ENCODE results near the gene BNC2.

BNC2 gene

DNA sequence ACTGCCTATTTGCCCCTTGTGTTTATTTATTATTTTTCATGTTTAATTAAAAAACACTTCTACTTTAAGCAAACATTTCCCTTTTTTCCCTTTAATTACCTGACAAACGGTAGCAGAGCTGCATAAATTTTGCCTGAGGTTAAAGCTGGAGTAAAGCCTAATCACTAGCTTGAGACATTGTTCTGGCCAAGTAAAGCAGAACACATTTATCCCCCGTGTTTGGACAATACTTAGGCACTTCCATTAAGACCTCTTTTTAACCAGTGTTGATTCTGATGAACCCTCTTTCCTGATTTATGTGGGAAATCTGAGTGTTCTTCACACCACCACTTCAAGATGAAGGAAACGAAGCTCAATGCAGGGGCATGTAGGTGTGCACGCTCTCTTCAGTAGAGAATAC is 54.5 kb downstream of the BNC2 start:
- no peak for DNase-seq (ENCODE audit: low read depth in 2 of 2)

DNA sequence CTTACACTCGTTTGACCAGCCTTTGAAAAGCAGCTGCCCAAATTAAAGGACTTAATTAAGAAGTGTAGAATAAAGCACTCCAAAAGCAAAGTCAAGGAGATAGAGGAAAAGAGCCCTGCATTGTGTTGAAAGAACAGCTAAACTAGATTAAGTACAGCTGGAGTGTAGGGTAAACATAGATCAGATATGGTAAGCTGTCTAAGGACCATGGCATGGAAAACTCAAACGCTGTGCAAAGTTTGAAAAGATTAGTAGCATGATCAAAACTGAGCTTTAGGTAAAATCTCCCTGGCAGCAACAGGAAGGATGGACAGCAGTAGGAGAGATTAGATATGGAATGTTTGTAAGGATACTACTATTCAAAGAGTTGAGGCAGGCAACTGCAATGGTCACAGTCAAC is 55.4 kb downstream of the BNC2 start:
- no peak for DNase-seq (ENCODE audit: low read depth in 2 of 2)

DNA sequence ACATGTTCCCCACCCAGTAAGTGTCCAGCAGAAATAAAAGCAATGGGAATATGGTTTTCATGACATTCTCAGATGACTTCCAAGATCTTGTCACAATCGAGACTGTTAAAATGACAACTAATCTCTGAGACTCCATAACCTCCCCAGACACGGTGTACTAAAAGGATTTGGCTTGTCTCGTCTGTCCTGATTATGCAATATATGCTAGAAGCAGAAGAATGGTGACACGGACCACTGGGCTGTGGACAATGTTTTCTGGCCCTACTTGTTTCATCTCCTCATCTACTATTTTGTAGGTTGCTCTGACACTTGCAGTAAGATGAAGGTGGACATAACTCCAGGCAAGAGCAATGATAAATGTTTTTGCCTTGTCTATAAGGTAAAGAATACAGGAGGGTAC is 56.6 kb downstream of the BNC2 start:
- no peak for DNase-seq (ENCODE audit: low read depth in 2 of 2)

DNA sequence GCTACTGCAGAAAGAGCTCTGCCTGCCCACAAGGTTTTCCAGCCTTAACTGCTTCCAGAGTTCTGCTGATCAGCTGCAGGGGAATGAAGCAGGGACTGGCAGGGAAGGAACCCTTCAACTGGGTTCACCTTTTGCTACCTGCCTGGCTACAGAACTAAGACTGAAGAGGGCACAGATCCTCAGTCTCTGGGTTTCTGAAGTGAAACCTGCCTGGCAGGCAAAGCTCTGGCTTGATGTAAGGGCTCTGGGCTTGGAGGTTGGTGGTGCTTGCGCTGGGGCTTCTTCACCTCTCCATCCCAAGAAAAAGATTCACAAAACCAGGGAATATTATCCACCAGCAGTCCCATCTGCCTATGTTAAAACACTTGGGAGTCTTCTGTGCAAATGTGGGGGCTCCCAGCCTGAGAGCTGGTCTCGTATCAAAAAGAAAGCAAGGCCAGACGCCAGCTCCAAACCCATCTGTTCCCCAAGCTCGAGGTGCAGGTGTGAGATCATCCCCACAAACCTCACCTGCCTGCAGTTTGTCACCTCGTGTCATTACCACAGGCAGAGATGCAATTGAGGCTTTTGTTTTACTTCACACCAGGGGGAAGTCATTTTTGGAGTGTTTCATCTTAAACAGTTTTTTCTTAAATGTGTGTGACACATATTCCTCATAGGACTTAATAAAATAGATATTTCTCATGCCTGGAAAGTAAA is 58.3 kb downstream of the BNC2 start:
- no peak for DNase-seq (ENCODE audit: low read depth in 2 of 2)

DNA sequence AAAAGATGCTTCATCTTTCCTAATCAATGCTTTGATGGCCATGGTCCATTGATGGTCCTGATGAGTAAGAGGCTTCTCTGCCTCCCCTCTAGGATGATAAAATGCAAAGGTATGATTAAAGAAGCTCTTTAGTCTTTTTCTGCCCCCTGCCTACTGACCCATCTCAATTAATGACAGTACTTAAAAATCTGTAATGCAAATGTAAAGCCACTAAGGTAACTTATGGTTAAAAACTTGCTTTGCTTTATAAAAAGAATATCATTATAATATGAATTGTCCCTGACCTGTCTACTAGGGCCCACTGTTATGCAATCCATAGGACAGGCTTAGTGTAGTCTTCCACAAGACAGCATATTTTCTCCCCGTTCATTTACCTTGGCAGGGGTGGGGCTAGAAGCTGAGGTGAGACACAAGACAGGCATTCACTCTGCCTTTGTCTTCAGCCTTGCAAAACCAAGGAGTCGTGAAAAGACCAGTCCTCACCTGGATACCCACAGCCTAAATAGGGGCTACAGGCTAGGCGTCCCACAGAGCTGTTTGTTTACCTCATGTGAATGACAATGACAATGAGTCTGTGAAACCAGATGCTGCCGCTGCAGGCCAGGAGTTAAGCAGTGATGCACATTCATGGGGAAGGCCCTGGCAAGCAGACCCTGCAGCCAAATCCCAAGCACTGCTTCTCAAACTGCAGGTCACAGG is 60.4 kb downstream of the BNC2 start:
- DNase-seq (ENCODE audit: low read depth in 2 of 2), result no peak

DNA sequence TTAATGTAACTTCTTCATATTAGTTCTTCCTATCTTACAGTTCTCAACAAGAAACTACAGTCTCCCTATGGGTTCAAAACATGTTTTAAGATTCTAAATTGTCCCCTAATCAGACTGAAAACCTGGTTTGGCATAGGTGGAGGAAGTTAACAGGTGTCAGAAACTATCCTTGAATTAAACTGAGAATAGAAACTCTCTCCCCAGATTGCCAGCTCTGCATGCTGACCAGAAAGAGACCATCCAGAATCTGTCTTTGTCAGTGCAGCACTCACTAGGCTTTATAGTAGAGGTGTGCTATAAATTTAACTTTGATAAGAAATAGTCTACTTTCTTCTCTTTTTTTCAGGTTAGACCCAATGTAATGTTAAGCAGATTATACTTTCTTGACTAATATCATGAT is 63.8 kb downstream of the BNC2 start:
- no peak for DNase-seq (ENCODE audit: low read depth in 2 of 2)

DNA sequence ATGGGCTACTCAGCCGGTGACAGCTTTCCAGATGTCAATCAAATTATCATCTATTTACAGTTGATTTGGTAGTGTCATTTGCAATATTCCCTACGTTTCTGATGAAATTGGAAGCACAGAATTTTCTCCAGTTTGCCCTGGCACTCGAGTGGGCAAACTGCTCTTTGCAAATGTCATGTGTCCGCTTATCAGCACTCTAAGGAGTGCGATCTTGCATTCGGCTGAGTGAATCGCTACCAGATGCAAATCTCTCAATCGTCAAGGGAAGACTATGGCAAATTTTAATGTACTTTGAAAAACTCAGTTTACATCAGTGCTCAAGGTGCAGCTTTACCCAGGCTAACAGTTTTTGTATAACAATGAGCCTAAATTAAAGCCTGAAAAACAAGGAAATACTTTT is 66.8 kb downstream of the BNC2 start:
- DNase-seq (ENCODE audit: low read depth in 2 of 2), result no peak

DNA sequence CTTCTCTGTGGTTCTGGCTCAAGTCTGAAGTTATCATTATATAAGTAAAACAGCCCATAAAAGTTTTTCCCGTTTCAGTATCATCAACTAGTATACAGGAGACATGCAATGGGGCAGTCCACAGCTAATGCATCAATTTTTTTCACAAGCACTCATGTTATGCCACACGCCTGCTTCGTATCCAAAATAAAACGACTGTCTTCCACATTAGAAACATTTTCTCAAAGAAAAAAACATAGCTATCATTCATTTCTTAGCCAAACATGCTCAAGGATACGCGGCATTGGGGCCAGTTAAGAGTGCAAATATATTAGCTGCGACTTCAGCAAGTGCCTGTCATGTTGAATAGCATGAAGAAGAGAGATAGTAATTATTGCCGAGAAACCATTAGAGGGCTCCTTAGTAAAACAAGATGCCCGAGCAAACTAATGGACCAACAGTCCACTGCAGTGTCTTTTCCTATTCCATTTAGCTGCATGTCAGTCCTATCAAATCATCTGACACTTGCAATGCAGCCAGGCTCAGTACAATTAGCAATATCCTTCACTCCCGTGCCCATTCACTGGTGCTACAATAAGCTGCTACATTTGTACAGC is 68.5 kb downstream of the BNC2 start:
- DNase-seq (ENCODE audit: low read depth in 2 of 2), result no peak

DNA sequence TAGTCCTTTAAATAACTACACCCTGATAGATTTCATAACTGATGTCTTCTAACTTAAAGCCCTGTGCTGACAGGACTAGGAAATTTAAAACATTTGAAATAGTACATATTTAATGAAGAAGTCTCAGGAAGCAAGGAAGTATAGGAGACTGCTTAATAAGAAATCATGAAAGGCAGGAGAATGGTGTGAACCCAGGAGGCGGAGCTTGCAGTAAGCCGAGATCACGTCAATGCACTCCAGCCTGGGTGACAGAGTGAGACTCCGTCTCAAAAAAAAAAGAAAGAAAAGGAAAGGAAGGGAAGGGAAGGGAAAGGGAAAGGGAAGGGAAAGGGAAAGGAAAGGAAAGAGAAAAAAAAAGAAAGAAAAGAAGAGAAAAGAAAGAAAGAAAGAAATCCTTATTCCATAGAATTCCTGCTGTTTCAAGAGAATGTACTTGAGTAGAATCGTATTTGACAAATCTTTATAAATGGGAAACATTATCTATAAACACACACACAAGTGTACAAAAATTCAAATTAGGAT is 74.1 kb downstream of the BNC2 start:
- no peak for DNase-seq (ENCODE audit: low read depth in 2 of 2)

DNA sequence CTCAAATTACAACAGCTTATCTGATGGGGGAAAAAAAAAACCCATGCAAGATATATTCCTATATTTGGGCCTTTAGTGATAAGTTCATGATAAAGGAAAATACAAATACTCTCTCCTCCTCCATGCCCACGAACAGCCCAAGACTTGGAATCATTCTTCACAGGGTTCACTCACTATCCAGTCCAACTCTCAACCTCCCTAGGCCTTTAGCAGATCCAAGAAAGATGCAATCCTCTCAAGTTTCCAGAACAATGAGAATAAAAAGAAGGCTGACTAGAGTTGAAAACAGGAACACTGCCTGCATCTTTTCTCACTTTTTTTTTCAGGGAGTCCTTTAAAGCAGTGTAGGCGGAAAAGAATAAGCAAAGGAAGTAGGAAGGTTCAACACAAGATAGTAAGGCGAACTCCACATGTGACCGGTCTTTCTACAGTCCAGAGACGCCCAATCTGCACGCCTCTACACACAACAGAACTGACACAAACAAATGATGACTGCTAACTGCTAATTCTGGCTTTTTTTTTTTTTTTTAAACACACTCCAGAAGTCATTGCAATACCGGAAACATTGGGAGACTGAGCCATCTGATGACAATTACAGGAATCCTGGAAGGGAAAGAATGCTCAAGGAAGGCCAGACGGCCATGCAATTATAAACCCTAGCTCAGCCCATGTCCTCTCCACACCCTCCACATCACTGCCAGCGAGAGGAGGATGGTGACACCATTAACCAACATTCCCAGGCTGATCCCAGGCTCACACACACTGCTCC is 75.4 kb downstream of the BNC2 start:
- DNase-seq (ENCODE audit: low read depth in 2 of 2), result no peak

DNA sequence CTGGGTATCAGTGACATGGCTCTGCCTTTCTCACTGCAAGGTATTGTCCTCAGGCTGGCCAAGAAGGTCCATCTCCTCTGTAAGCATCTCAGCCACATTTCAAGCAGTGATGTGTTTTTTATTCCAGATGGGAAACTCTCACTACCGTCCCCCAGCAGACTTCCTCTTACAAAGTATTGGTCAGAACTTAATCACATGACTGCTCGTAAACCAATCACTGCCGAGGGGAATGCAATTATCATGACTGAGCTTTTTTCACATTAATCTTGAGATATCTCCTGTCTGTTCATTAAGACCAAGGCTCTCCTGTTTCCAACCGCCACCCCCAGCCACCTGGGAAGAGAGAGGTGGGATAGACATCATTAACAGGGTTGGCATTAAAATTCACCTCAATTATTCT is 76.4 kb downstream of the BNC2 start:
- DNase-seq (ENCODE audit: low read depth in 2 of 2), result no peak

DNA sequence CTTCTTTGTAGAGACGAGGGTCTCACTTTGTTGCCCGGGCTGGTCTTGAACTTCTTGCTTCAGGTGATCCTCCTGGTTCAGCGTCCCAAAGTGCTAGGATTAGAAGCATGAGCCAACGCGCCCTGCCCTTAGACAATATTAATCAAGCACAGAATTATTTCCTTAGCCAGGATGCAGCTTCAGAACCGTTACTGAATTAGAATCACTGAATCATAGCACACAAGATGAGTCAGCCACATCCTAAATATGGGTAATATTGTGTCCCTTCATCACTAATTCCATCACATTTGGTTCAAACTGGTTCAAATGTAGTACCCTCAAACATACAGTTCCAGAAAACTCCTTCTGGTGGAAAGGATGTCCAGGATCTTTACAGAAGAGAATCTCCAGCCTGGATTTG is 82.7 kb downstream of the BNC2 start:
- no peak for DNase-seq (ENCODE audit: low read depth in 2 of 2)

DNA sequence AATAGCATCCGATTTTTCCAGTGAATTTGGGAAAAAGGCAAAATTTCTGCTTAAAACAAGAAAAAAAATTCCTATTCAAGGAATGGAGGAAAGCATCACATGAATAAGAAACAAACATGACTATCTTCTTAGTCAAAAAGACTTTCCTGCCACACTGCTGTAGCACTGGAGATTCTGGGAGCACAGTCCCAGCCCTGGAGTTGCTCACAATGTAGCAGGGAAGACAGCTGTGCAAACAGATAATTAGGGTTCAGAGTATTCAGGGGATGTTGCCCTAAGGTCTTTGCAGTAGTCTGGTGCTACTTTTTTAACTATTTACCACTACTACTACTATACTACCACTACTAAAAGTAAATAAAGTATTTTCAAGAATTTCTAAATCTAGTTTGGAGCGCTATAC is 86.5 kb downstream of the BNC2 start:
- DNase-seq (ENCODE audit: low read depth in 2 of 2), result no peak

DNA sequence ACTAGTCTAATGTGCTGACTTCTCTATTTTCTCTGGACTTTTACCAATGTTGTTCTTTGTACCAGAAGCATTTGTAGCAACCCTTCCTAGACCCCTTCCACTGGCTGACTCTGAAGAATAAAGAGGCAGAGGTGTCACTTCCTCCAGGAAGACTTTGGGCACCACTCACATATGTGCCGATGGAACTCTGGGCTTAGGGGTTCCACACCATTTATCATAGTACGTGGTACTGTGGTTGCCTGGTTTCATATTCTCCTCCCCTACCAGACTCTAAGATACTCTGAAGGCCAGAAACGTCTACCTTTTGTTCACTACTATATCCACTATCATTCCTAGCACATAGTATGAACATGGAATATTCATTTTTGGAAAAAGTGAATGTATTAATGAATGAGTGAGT is 88.0 kb downstream of the BNC2 start:
- DNase-seq (ENCODE audit: low read depth in 2 of 2), result no peak

DNA sequence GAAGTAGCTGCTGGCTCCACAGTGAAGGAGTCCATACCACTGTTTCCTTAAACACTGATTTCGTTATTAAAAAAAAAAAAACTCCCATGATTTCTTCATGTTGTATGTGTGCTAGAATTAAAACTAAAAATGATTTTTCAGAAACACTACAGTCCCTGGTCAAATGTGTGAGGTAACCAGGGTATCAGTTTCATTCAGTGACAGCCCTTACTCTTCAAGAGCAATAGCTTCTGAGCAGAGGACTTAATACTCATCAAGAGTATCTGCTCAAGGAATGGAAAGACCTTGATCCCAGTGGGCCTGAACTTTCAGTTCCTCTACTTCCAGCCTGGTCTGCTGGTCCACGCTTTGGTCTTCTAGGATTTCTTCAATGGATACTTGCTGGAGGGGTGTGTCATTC is 95.1 kb downstream of the BNC2 start:
- DNase-seq (ENCODE audit: low read depth in 2 of 2), result no peak

DNA sequence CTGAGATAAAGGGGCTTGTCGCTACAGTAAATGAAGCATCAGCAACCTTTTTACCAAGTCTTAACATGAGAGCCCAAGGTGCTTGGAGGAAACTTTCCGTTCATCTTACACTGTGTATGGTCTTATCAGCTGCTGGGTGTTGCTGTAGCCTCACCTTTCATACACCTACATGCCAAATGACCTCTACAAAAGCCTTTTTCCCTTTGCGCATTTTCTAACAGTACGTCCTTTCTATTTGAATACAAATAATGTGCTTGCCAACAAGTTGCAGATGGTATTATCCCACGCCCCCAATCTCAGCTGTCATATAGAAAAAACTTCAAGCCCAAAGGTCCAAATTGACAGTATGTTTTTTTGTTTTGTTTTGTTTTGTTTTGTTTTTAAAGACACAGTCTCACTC is 96.9 kb downstream of the BNC2 start:
- DNase-seq (ENCODE audit: low read depth in 2 of 2), result no peak

DNA sequence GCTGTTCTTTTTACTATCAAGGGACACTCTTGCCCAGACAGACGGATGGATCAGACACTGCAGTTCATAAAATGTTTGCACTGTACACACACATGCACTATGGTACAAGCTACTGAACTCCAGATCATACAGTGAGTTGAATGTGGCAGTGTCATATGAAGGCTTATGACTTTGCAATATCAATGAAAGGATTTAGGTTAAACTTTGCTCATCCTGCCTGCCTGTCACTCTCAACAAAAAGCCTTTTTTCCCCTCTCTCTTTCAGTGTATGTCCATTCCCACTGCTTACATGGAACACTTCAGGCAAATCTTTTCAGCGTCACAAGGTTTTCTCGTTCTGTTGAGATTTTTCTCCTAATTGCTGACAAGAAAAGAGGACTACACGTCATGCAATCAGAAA is 97.4 kb downstream of the BNC2 start:
- DNase-seq (ENCODE audit: low read depth in 2 of 2), result no peak

DNA sequence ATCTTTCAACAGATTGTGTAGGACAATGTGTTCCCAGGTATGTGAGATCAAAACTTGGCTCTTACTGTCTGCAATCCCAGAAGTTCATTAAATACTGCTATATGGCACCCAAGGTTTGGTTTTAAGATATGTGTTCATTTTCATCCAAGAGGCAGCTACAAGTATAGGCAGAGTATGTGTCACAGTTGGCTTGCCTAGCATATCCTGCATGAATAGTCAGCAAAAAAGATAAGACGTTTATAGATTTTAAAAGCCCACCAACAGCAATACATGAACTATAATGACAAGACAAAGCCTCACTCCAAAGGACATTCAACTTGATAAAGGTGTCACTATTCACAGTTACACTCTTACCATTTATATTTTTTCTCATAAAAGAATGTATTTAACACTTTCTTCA is 99.1 kb downstream of the BNC2 start:
- no peak for DNase-seq (ENCODE audit: low read depth in 2 of 2)

DNA sequence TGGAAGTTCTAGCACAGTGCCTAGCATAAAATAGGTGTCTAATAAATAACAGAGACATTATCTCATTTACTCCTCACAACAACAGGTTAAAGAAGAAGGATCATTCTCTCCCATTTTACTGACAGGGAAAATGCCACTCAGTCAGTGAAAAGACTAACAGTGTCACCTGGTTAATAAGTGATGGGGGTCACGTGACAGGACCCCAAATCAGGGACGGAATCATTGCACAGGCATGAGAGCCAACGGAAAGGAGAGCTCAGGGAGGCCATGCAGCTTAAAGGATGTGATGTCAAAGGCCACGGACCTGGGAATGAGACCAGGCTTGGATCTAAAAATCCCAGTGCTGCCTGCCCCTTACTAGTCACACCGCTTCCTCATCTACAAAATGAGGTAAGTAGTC is 101.2 kb downstream of the BNC2 start:
- no peak for DNase-seq (ENCODE audit: low read depth in 2 of 2)

DNA sequence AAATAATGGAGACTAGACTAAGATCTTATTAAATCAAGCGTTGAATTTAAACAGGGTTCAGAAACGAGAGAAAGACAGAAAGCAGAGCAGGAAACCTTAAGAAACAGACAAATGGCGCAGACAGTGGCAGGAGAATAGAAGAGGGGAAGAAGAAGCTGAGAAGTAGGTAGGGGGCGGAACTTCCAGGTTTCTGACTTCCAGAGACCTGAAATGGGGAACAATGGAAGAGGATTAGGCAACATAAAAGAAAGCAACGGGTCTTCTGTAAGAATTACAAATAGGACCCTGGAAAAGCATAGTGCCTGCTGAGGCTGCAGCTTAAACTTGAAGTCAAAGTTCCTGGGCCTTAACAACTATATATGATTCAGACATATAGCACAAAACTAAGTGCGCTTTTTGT is 101.7 kb downstream of the BNC2 start:
- no peak for DNase-seq (ENCODE audit: low read depth in 2 of 2)

DNA sequence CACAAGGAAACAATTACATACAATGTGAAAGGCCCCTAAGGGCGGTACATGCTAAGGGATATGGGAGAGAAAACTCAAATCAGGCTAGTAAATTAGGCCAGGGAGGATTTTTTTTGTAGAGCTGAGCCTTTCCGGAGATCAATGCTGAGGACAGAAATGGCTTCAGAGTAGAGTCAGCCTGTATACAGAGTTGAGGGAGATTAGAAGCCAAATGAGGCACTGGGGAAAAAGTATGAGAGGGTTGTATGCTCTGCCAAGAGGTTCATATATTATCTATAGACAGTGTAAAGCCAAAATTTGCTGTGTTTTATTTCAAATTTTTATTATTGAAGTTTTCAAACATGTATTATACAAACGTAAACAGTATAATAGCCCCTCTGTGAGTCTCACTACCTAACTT is 103.1 kb downstream of the BNC2 start:
- DNase-seq (ENCODE audit: low read depth in 2 of 2), result no peak

DNA sequence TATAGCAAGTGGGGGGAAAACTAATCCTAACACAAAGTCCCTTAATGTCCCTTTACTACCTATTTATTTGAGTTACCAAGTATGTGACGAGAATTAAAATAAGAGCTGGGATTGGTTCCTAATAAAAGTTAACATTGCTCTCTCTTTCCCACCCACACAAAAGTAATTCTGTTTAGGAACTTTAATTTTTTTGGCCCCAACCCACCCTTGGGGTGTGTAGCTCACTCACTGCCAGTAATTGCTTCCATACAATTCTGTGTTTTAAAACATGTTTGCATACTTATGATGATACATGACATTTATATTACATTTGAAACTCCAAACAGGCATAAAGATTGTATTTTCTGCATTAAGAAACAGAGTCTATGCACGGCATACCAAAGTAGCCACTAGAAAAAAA is 106.5 kb downstream of the BNC2 start:
- no peak for DNase-seq (ENCODE audit: low read depth in 2 of 2)

All from activated CD4-positive, alpha-beta T cell treated with anti-CD3 and anti-CD28 coated beads for 24 hours (primary cell).